Esophagus muscularis mucosa (tissue), 4 donors: ENCODE measurements around the gene ADGRB3. TPM values are rescaled to one million over a fixed set of nuclear protein-coding genes. Genes with fewer than 3 reads are reported as not detected.

Experiments used
- DNase-seq: peaks from one replicate; pipeline ENCODE4 v3.0.0-alpha.2; 2017; ENCODE audit errors: extremely low spot score
- H3K27ac ChIP-seq, 4 donors: fragments of 200-600 bp; sonication (generic); replicated peaks in 1 of 4; 1 replicate in 3 of 4; 2 replicates in 1 of 4; pipeline ENCODE4 v1.5.1; 2016 to 2019; ENCODE audit warnings: mild to moderate bottlenecking in 1 of 4
- H3K27me3 ChIP-seq, 4 donors: fragments of 200-600 bp; sonication (generic); one replicate each; pipeline versions ENCODE4 v1.5.1 to v1.6.0; 2016 to 2019
- H3K36me3 ChIP-seq, 4 donors: fragments of 200-600 bp; sonication (generic); one replicate each; pipeline ENCODE4 v1.5.1; 2016 to 2019
- H3K4me1 ChIP-seq, 4 donors: fragments of 200-600 bp; sonication (generic); one replicate each; pipeline ENCODE4 v1.5.1; 2016 to 2019
- H3K4me3 ChIP-seq, 4 donors: fragments of 200-600 bp; sonication (generic); 1 replicate in 2 of 4; 2 replicates in 2 of 4; pipeline ENCODE4 v1.5.1; 2016 to 2019; ENCODE audit warnings: mild to moderate bottlenecking in 4 of 4, moderate library complexity in 1 of 4
- H3K9me3 ChIP-seq, 4 donors: fragments of 200-600 bp; sonication (generic); 1 replicate in 3 of 4; 2 replicates in 1 of 4; pipeline ENCODE4 v1.5.1; 2016 to 2019
- CTCF ChIP-seq, 3 experiments: fragments of 200-600 bp in 2 of 3; fragments of 450-650 bp in 1 of 3; sonication (generic) in 2 of 3; IDR thresholded peaks; one replicate each; pipeline ENCODE4 v1.5.1; 2017 to 2019; ENCODE audit warnings: antibody characterized with exemption in 3 of 3, mild to moderate bottlenecking in 2 of 3, moderate library complexity in 1 of 3
- EP300 ChIP-seq: sonication (generic); formaldehyde crosslinking; IDR thresholded peaks from one replicate; pipeline ENCODE4 v1.6.1; 2017; ENCODE audit warnings: antibody characterized with exemption
- POLR2A ChIP-seq: fragments of 450-650 bp; IDR thresholded peaks from one replicate; pipeline ENCODE4 v1.6.1; 2017; ENCODE audit warnings: antibody characterized with exemption, moderate library complexity, mild to moderate bottlenecking, low read depth
- POLR2AphosphoS5 ChIP-seq, 2 donors: sonication (generic); formaldehyde crosslinking; IDR thresholded peaks; one replicate each; pipeline ENCODE4 v1.6.1; 2017; ENCODE audit warnings: antibody characterized with exemption in 2 of 2
- WGBS: methylation state at CpG from one replicate; pipeline ENCODE4 v1.1.5; 2018; 5-methylcytosine and 5-hydroxymethylcytosine counted together
- intact Hi-C: fragments of 100-400 bp; cut with DNase I; formaldehyde crosslinking; loops from one replicate; pipeline ENCODE4 v1.15.1; 2023
- total RNA-seq, 4 donors: library from RNA; depleted of rRNA; stranded (reverse); fragments of >200 nt; gene quantifications; one replicate each; pipeline versions ENCODE4 v1.1.0 to v1.2.1, GENCODE V29; 2016

Gene ADGRB3
- total RNA-seq, 4 donors from 2014 or later = 4.9 to 6.3 (median 5.8) TPM

GRCh38 chr6:68868646-68869045 is 233.6 kb downstream of the ADGRB3 start:
- no peaks in the 10 kb centered on the region for H3K27me3 ChIP-seq
- no peak overlapping the region for H3K4me3 ChIP-seq
- peaks cover 0 to 15% (median 9%) of the 10 kb centered on the region in 4 donors for H3K9me3 ChIP-seq
- TF ChIP-seq POLR2A = no peak
- TF ChIP-seq POLR2AphosphoS5 (IDR thresholded peaks at IDR 0.05) = no peak
- TF ChIP-seq EP300 = no peak
- no peak for TF ChIP-seq CTCF (IDR thresholded peaks at IDR 0.05)
- H3K36me3 ChIP-seq = no peaks in the 10 kb centered on the region
- H3K27ac ChIP-seq = no peak overlapping the region
- no peak for DNase-seq
- no peaks in the 10 kb centered on the region for H3K4me1 ChIP-seq
- intact Hi-C loops = no loop called here

GRCh38 chr6:68873236-68873635 is 238.2 kb downstream of the ADGRB3 start:
- DNase-seq = no peak
- no peak for TF ChIP-seq POLR2AphosphoS5 (IDR thresholded peaks at IDR 0.05)
- no peak for TF ChIP-seq EP300
- no peak for TF ChIP-seq CTCF (IDR thresholded peaks at IDR 0.05)
- no peak for TF ChIP-seq POLR2A

GRCh38 chr6:68874747-68875146 is 239.7 kb downstream of the ADGRB3 start:
- H3K27ac ChIP-seq = no peak overlapping the region
- H3K4me3 ChIP-seq = no peak overlapping the region
- H3K4me1 ChIP-seq = no peaks in the 10 kb centered on the region
- no peak for DNase-seq
- H3K36me3 ChIP-seq = no peaks in the 10 kb centered on the region
- no peaks in the 10 kb centered on the region for H3K9me3 ChIP-seq
- no peak for TF ChIP-seq POLR2AphosphoS5 (IDR thresholded peaks at IDR 0.05)
- no peak for TF ChIP-seq EP300
- TF ChIP-seq CTCF (IDR thresholded peaks at IDR 0.05) = no peak
- no peak for TF ChIP-seq POLR2A
- H3K27me3 ChIP-seq = no peaks in the 10 kb centered on the region
- 79% methylated on average over 1 of the region's 1 CpG for WGBS
- intact Hi-C loops = no loop called here

More at GRCh38 chr6:68873236-68873635, 238.2 kb downstream of the ADGRB3 start:
- intact Hi-C loops = no loop called here
- Histone ChIP-seq H3K9me3 (no peaks in the 10 kb centered on the region), H3K27ac (no peak overlapping the region), H3K4me1 (no peaks in the 10 kb centered on the region), H3K4me3 (no peak overlapping the region), H3K36me3 (no peaks in the 10 kb centered on the region), H3K27me3 (no peaks in the 10 kb centered on the region)
- WGBS = 85% methylated on average over 1 of the region's 1 CpG

- H3K27me3 ChIP-seq = no peaks in the 10 kb centered on the region
- no peaks in the 10 kb centered on the region for H3K36me3 ChIP-seq
- peaks cover 0 to 3% (median 0%) of the 10 kb centered on the region in 4 donors for H3K4me1 ChIP-seq
- TF ChIP-seq EP300 = no peak
- TF ChIP-seq POLR2A = no peak
- no peak for TF ChIP-seq CTCF (IDR thresholded peaks at IDR 0.05)
- no peak for TF ChIP-seq POLR2AphosphoS5 (IDR thresholded peaks at IDR 0.05)
- no peak for DNase-seq
- H3K27ac ChIP-seq = no peak overlapping the region
- H3K9me3 ChIP-seq = no peaks in the 10 kb centered on the region
- 85% methylated on average over 2 of the region's 2 CpGs for WGBS
- no peak overlapping the region for H3K4me3 ChIP-seq
- intact Hi-C loops = no loop called here
These were observed 240.3 kb downstream of the ADGRB3 start for GRCh38 chr6:68875403-68875802.

GRCh38 chr6:68876792-68877493 is 241.9 kb downstream of the ADGRB3 start:
- Histone ChIP-seq H3K27ac (no peak overlapping the region), H3K4me3 (no peak overlapping the region), H3K9me3 (no peaks in the 10 kb centered on the region), H3K36me3 (no peaks in the 10 kb centered on the region), H3K27me3 (no peaks in the 10 kb centered on the region), H3K4me1 (peaks cover 0 to 3% (median 0%) of the 10 kb centered on the region in 4 donors)
- intact Hi-C loops = no loop called here
- DNase-seq = no peak
- TF ChIP-seq CTCF (IDR thresholded peaks at IDR 0.05) (peak; percentile 17 to 34 (median 32)), EP300 (no peak), POLR2A (no peak), POLR2AphosphoS5 (IDR thresholded peaks at IDR 0.05) (no peak)
- 15% methylated on average over 2 of the region's 2 CpGs for WGBS
